Bronchial epithelial cell (primary cell): Measurements from ENCODE around the gene ISYNA1. TPM values are rescaled to one million over a fixed set of nuclear protein-coding genes. Genes with fewer than 3 reads are reported as not detected.
A peak's percentile ranks its signal among the peaks of the same experiment; 100 is the strongest.

ENCODE experiments used
- DNase-seq: peaks from one replicate; pipeline ENCODE4 v3.0.0-alpha.2; 2010; ENCODE audit warnings: low read depth
- FAIRE-seq: peaks from 2 replicates; lab custom pipeline; 2011; peaks lifted over from hg19 to GRCh38; lab: Jason Lieb, UNC
- H3K27me3 ChIP-seq: 2 replicates; pipeline ENCODE4 v1.5.1; 2011; ENCODE audit warnings: low read length; ENCODE audit not compliant: control insufficient read depth, insufficient read depth
- H3K36me3 ChIP-seq: 2 replicates; pipeline ENCODE4 v1.5.1; 2011; ENCODE audit warnings: low read length; ENCODE audit not compliant: control insufficient read depth, insufficient read depth
- H3K4me3 ChIP-seq: 2 replicates; pipeline ENCODE4 v1.5.1; 2011; ENCODE audit warnings: mild to moderate bottlenecking, low read depth, low read length, control low read depth
- CTCF ChIP-seq: IDR thresholded peaks from 2 replicates; pipeline ENCODE4 v1.5.1; 2011; ENCODE audit warnings: mild to moderate bottlenecking, moderate library complexity, low read length, control low read depth, inconsistent platforms; ENCODE audit not compliant: insufficient read depth, severe bottlenecking
- total RNA-seq: library from RNA; depleted of rRNA; stranded (reverse); fragments of >200 nt; gene quantifications from 2 replicates; pipeline ENCODE4 v1.2.1, GENCODE V29; 2014

ISYNA1 gene
- total RNA-seq, 1 donor from 2014 or later: 15.3 TPM

DNA sequence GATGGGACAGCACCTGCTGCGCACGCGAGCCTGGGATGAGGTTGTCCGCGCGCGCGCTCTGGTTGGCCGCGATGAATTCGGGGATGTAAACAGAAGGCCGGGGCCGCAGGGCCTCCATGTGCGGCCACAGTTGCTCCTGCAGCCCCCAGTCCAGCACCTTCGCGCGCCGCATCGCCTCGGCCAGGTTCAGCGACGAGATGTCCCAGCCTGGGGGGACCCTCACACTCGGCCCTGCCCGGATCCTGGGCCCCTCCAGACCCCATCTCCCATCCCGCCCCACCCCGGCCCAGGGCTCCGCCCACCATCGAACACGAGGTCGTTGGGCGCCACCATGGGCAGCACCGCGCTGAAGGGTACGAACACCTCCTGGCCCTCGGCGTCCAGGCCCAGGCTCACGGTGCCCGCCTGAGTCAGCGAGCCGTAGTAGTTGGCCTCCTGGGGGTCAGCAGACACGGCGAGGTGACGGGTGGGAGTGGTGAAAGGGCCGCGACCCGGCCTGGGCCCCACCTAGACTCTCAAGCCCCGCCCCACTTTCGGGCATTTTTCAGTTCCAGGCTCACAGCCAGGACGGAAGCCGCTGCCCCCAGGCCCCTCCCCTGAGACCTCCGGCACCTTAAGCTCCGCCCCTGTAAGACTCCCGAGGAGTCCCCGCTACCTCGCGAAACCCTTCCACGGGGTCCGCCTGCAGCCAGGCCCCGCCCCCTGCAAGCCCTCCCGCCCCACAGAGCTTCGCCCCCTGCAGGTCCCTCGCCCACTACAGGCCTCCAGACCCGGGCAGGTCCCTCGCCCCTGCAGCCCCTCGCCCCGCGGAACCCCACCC is 1.1 kb downstream of the ISYNA1 start:
- peak; percentile 1 for TF ChIP-seq CTCF
- DNase-seq: peak; percentile 38
- H3K27me3 ChIP-seq: no peaks in the 10 kb centered on the region
- peak overlapping the region; percentile 59 for H3K4me3 ChIP-seq
- FAIRE-seq: no peak
- H3K36me3 ChIP-seq: no peaks in the 10 kb centered on the region

- Histone ChIP-seq H3K27me3 (no peaks in the 10 kb centered on the region), H3K4me3 (no peak overlapping the region), H3K36me3 (no peaks in the 10 kb centered on the region)
- TF ChIP-seq CTCF: no peak
- DNase-seq: peak; percentile 65
- no peak for FAIRE-seq
These were observed 1.9 kb downstream of the ISYNA1 start for GRCh38 chr19:18435842-18436670.

DNA sequence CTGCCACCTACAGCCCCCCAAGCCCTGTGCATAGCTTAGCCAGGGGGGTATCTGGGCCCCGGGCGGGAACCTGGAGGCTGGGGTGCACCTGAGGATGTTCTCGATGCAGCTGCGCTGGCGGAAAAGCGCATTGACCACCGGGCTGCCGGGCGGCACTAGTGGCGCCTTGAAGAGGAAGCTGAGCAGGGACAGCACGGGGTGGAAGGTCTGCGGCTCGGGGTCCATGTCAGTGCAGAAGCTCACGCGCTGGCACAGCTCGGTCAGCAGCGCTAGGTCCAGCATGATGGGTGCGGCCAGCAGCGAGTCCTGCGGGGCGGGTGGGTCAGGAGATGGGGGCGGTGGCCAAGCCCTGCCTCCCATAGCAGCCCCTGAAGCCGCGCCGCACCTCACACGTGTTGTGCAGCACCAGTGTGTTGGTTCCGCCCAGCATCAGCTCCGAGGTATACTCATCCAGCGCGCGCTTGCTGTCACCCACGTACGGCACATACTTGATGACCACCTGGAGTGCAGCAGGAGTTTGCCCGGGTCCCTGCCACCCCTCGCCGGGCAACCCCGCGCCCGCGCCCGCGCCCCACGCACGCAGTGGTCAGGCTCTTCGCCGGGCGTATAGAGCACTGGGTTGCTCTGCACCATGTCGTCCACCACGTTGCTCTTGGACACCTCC is 2.6 kb downstream of the ISYNA1 start:
- no peak for DNase-seq
- Histone ChIP-seq H3K27me3 (no peaks in the 10 kb centered on the region), H3K4me3 (no peak overlapping the region), H3K36me3 (no peaks in the 10 kb centered on the region)
- TF ChIP-seq CTCF: no peak
- no peak for FAIRE-seq

DNA sequence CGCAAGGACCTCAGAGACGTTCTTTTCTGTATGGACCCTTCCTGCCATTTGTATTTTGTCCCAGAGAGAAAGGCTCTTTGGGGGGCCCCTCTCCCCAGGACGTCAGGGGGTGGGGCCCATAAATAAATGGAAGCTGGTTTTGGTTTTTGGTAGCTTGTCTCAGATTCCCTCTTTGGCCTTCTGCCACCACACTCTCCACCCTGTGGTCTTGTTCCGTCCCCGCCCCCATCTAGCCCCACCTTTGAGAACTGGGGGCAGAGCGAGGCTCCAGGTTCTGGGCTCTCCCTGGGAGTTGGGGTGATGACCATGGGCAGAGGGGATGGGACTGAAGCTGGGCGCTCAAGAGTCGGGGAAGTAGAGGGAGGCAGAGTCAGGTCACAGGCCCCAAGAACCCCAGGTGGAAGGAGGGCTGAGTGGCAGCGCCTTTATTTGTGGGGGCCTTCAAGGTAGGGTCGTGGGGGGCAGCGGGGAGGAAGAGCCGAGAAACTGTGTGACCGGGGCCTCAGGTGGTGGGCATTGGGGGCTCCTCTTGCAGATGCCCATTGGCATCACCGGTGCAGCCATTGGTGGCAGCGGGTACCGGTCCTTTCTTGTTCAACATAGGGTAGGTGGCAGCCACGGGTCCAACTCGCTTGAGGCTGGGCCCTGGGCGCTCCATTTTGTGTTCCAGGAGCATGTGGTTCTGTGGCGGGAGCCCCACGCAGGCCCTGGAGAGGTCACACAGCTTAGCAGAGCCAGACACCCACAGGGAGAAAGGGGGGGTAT is 3.3 kb downstream of the ISYNA1 start:
- no peak for TF ChIP-seq CTCF
- H3K27me3 ChIP-seq: no peaks in the 10 kb centered on the region
- DNase-seq (no peak), FAIRE-seq (no peak)
- H3K4me3 ChIP-seq: peak overlapping the region; percentile 53
- H3K36me3 ChIP-seq: no peaks in the 10 kb centered on the region

- Histone ChIP-seq H3K36me3 (no peaks in the 10 kb centered on the region), H3K4me3 (peak overlapping the region; percentile 53), H3K27me3 (no peaks in the 10 kb centered on the region)
- DNase-seq: no peak
- no peak for TF ChIP-seq CTCF
- no peak for FAIRE-seq
These were observed 4.1 kb downstream of the ISYNA1 start for GRCh38 chr19:18433735-18434398.
